ENCODE data around the gene SEMA5A. TPM values are rescaled to one million over a fixed set of nuclear protein-coding genes. Genes with fewer than 3 reads are reported as not detected.

The SEMA5A gene
- total RNA-seq, 1 donor from 2014 or later = 4.0 TPM

- Mint-ChIP-seq H3K27ac (no peak overlapping the region), H3K4me3 (ENCODE audit: low read depth) (no peak overlapping the region), H3K9me3 (ENCODE audit: low read depth) (no peaks in the 10 kb centered on the region), H3K36me3 (ENCODE audit: insufficient read depth) (no peaks in the 10 kb centered on the region), H3K27me3 (no peaks in the 10 kb centered on the region), H3K4me1 (ENCODE audit: low read depth) (no peaks in the 10 kb centered on the region)
- no peak for DNase-seq (ENCODE audit: low spot score, unreplicated experiment)
- no peak for TF ChIP-seq CTCF (IDR thresholded peaks at IDR 0.05; ENCODE audit: unreplicated experiment)
These were observed 248.7 kb downstream of the SEMA5A start for GRCh38 chr5:9297134-9297533.

- no peaks in the 10 kb centered on the region for H3K36me3 Mint-ChIP-seq (ENCODE audit: insufficient read depth)
- no peak for TF ChIP-seq CTCF (IDR thresholded peaks at IDR 0.05; ENCODE audit: unreplicated experiment)
These were observed 250.4 kb downstream of the SEMA5A start for GRCh38 chr5:9295466-9295801.

GRCh38 chr5:9294793-9295465 is 250.9 kb downstream of the SEMA5A start:
- Mint-ChIP-seq H3K27ac (no peak overlapping the region), H3K36me3 (ENCODE audit: insufficient read depth) (no peaks in the 10 kb centered on the region), H3K4me1 (ENCODE audit: low read depth) (no peaks in the 10 kb centered on the region), H3K27me3 (no peaks in the 10 kb centered on the region), H3K9me3 (ENCODE audit: low read depth) (no peaks in the 10 kb centered on the region), H3K4me3 (ENCODE audit: low read depth) (no peak overlapping the region)
- no peak for DNase-seq (ENCODE audit: low spot score, unreplicated experiment)
- TF ChIP-seq CTCF (IDR thresholded peaks at IDR 0.05; ENCODE audit: unreplicated experiment) = no peak

More at GRCh38 chr5:9295466-9295801, 250.4 kb downstream of the SEMA5A start:
- H3K27me3 Mint-ChIP-seq = no peaks in the 10 kb centered on the region
- H3K27ac Mint-ChIP-seq = no peak overlapping the region
- H3K4me3 Mint-ChIP-seq (ENCODE audit: low read depth) = no peak overlapping the region
- H3K9me3 Mint-ChIP-seq (ENCODE audit: low read depth) = no peaks in the 10 kb centered on the region
- H3K4me1 Mint-ChIP-seq (ENCODE audit: low read depth) = no peaks in the 10 kb centered on the region
- no peak for DNase-seq (ENCODE audit: low spot score, unreplicated experiment)

DNA sequence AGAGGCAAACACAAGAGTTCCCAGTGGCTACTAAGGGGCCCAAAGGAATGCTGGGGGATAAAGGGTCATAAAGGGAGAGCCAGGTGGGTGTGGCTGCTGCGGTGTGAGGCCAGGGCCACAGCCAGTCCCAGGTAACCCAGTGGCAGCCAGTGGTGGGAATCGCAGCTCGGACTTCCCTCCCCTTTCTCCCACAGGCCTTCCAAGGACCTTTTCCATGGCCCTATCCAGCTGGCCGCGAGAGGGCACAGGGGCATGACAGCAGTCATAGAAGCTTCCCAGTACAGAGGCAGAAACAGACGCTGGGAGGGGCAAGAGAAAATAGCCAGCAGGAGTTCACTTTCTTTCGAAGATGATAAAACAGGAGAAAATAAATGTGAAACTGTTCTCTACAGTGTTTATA is 257.6 kb downstream of the SEMA5A start:
- DNase-seq (ENCODE audit: low spot score, unreplicated experiment) = no peak
- Mint-ChIP-seq H3K27ac (no peak overlapping the region), H3K36me3 (ENCODE audit: insufficient read depth) (no peaks in the 10 kb centered on the region), H3K9me3 (ENCODE audit: low read depth) (no peaks in the 10 kb centered on the region), H3K4me1 (ENCODE audit: low read depth) (no peaks in the 10 kb centered on the region), H3K27me3 (no peaks in the 10 kb centered on the region), H3K4me3 (ENCODE audit: low read depth) (no peak overlapping the region)
- TF ChIP-seq CTCF (IDR thresholded peaks at IDR 0.05; ENCODE audit: unreplicated experiment) = no peak

DNA sequence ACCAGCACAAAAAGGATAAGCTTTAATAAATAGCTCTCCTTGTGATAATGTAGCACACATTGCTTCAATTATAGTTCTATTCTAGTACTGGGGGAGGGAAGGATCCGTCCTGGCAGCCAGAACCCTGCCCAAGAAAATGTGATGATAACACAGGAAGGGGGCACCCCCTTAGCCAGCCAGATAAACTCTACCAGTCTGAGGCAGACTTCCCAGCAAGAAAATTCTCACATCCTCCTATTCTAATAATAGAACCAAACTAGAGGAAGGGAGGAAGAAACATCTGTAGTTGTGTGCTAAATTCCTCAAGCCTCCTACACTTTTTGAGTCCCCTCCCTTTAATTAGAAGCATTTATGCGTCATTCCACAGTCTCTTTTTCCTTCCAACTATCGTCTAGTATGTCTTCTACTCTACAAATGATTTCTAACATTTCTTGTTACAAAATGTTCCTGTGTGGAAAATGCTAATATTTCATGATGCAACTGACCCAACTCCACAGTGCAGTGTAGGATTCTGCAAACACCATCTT is 261.0 kb downstream of the SEMA5A start:
- Mint-ChIP-seq H3K4me3 (ENCODE audit: low read depth) (no peak overlapping the region), H3K36me3 (ENCODE audit: insufficient read depth) (no peaks in the 10 kb centered on the region), H3K27ac (no peak overlapping the region), H3K27me3 (no peaks in the 10 kb centered on the region), H3K4me1 (ENCODE audit: low read depth) (no peaks in the 10 kb centered on the region), H3K9me3 (ENCODE audit: low read depth) (no peaks in the 10 kb centered on the region)
- TF ChIP-seq CTCF (IDR thresholded peaks at IDR 0.05; ENCODE audit: unreplicated experiment) = no peak
- no peak for DNase-seq (ENCODE audit: low spot score, unreplicated experiment)
